WTC11 (cell line): ENCODE results near the gene COL16A1. TPM values are rescaled to one million over a fixed set of nuclear protein-coding genes. Genes with fewer than 3 reads are reported as not detected.

Experiments
- ATAC-seq: fragments of 200-7000 bp; cut with Tn5 transposase; 2 replicates; pipeline ENCODE4 v1.10.0; 2021; ENCODE audit warnings: mild to moderate bottlenecking, moderate library complexity
- CTCF ChIA-PET: fragments of 300-600 bp; sonication (Branson Sonifier 250); formaldehyde crosslinking; loops from one replicate; lab custom pipeline; 2021; ENCODE audit warnings: antibody characterized with exemption; lab: Charles Lee
- POLR2A ChIA-PET: fragments of 350-600 bp; sonication (Branson Sonifier 250); formaldehyde crosslinking; loops from one replicate; lab custom pipeline; 2021; ENCODE audit warnings: antibody characterized with exemption; lab: Charles Lee
- DNase-seq: peaks from one replicate; pipeline ENCODE4 v3.0.0; 2021; ENCODE audit warnings: low spot score
- H3K27ac Mint-ChIP-seq: 2 replicates; pipeline ENCODE4 v1.8.0; 2021; ENCODE audit warnings: mixed read lengths
- H3K27me3 Mint-ChIP-seq: 2 replicates; pipeline ENCODE4 v1.8.0; 2021; ENCODE audit warnings: low read depth, mild to moderate bottlenecking, moderate library complexity, mixed read lengths
- H3K36me3 Mint-ChIP-seq: 2 replicates; pipeline ENCODE4 v1.8.0; 2021; ENCODE audit warnings: mixed read lengths
- H3K4me1 Mint-ChIP-seq: 2 replicates; pipeline ENCODE4 v1.8.0; 2022; ENCODE audit warnings: mixed read lengths
- H3K4me3 Mint-ChIP-seq: 2 replicates; pipeline ENCODE4 v1.8.0; 2021; ENCODE audit warnings: mild to moderate bottlenecking, moderate library complexity, mixed read lengths
- H3K9me3 Mint-ChIP-seq: 2 replicates; pipeline ENCODE4 v1.8.0; 2021; ENCODE audit warnings: mixed read lengths
- AFF4 ChIP-seq: sonication (generic); formaldehyde crosslinking; IDR thresholded peaks from 2 replicates; pipeline ENCODE4 v1.8.1; 2023; ENCODE audit warnings: mild to moderate bottlenecking, missing genetic modification reagents, borderline replicate concordance
- E2F4 ChIP-seq: sonication (generic); formaldehyde crosslinking; IDR thresholded peaks from 2 replicates; pipeline ENCODE4 v1.8.1; 2022; ENCODE audit warnings: low read depth, mild to moderate bottlenecking, moderate library complexity, missing genetic modification reagents, borderline replicate concordance
- IRF1 ChIP-seq: sonication (generic); formaldehyde crosslinking; IDR thresholded peaks from 2 replicates; pipeline ENCODE4 v1.8.0; 2023; ENCODE audit warnings: missing genetic modification reagents
- IRF2 ChIP-seq: sonication (generic); formaldehyde crosslinking; IDR thresholded peaks from 2 replicates; pipeline ENCODE4 v1.8.0; 2022; ENCODE audit warnings: low read depth, missing genetic modification reagents, borderline replicate concordance
- MYBL2 ChIP-seq: sonication (generic); formaldehyde crosslinking; IDR thresholded peaks from 2 replicates; pipeline ENCODE4 v1.8.1; 2023; ENCODE audit warnings: mild to moderate bottlenecking, moderate library complexity, missing genetic modification reagents
- NR1H2 ChIP-seq: sonication (generic); formaldehyde crosslinking; IDR thresholded peaks from 2 replicates; pipeline ENCODE4 v1.9.0; 2021; ENCODE audit warnings: mild to moderate bottlenecking, moderate library complexity, missing genetic modification reagents
- RORB ChIP-seq: fragments of 250-450 bp; sonication (Bioruptor Pico); IDR thresholded peaks from 2 replicates; pipeline ENCODE4 v1.9.0; 2021; ENCODE audit warnings: mild to moderate bottlenecking
- STAT6 ChIP-seq: sonication (generic); formaldehyde crosslinking; conservative IDR thresholded peaks from 2 replicates; pipeline ENCODE4 v1.8.1; 2023; ENCODE audit warnings: mild to moderate bottlenecking, low read depth, missing genetic modification reagents, moderate library complexity
- TCF7 ChIP-seq: sonication (generic); formaldehyde crosslinking; IDR thresholded peaks from 2 replicates; pipeline ENCODE4 v1.8.0; 2022; ENCODE audit warnings: mild to moderate bottlenecking, low read depth, missing genetic modification reagents, moderate library complexity
- ZNF121 ChIP-seq: sonication (generic); formaldehyde crosslinking; IDR thresholded peaks from 2 replicates; pipeline ENCODE4 v1.8.0; 2023; ENCODE audit warnings: missing genetic modification reagents
- ZNF317 ChIP-seq: sonication (generic); formaldehyde crosslinking; IDR thresholded peaks from 2 replicates; pipeline ENCODE4 v1.8.1; 2023; ENCODE audit warnings: low read depth, mild to moderate bottlenecking, moderate library complexity, missing genetic modification reagents, borderline replicate concordance
- total RNA-seq: library from RNA; stranded (reverse); gene quantifications from 3 replicates; pipeline ENCODE4 v1.2.3, GENCODE V29; 2021
- TF ChIP-seq, protein P1 (sequence below): fragments of 250-450 bp; sonication (Bioruptor Pico); conservative IDR thresholded peaks from 2 replicates; pipeline ENCODE4 v1.9.0; 2021; ENCODE audit warnings: mild to moderate bottlenecking
- TF ChIP-seq, protein P2 (sequence below): sonication (generic); formaldehyde crosslinking; IDR thresholded peaks from 2 replicates; pipeline ENCODE4 v1.8.1; 2023; ENCODE audit warnings: mild to moderate bottlenecking, missing genetic modification reagents
- TF ChIP-seq, protein P3 (sequence below): fragments of 250-450 bp; sonication (Bioruptor Pico); IDR thresholded peaks from 2 replicates; pipeline ENCODE4 v1.9.0; 2021; ENCODE audit warnings: mild to moderate bottlenecking

Gene COL16A1
- total RNA-seq, 1 experiment from 2014 or later: 8.8 TPM

DNA sequence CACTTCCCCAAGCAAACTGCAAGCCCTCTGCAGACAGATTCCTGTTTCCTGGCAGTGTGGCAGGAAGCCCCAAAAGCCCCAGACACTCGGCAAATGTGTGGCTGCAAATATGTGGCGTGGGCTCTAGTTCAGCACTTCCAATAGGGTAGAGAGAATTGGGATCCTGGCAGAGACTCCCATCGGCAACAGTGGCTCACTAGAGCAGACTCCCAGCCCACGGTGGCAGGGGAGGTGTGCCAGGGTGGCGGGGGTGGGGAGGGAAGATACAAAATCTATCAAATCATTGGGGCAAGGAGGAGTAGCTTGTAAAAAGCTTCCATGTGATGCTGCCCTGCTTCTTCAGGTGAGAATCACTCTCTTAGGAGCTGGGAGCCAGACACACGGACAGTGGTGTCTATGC lies 25.9 kb downstream of the COL16A1 start (continued):
- no peak for TF ChIP-seq AFF4 (CRISPR knock-in tag)
- no peak for TF ChIP-seq IRF2 (CRISPR knock-in tag)
- TF ChIP-seq ZNF317 (CRISPR knock-in tag): no peak
- no peak for TF ChIP-seq NR1H2 (CRISPR knock-in tag)
- TF ChIP-seq, all 79 proteins: peak for 0

DNA sequence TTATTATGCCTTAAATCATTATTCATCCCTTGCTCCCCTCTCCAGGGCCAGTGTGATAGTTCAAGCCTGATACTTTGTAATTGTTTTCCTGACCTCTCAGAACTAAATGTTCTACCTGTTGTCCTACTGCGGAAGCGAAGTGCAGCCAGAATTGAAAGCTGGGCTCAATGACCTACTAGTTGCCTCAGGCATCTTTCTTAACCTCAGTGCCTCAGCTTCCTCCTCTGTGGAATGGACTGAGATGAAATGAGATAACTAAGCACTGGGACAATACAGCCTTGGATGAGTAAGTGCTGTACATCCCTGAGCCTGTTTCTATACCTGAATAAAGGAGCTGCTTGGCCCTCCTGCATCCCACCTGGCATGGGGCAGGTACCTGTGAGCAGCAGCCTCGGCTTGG lies 26.4 kb downstream of the COL16A1 start:
- POLR2A ChIA-PET: no interaction called here
- CTCF ChIA-PET: interaction anchor here (0.7 to 4.4 kb wide), 8 partner anchors 12 to 138 kb away, joined by 3 to 21 read pairs (median 4); partner anchors contain the start of genes COL16A1 and SPOCD1
- Mint-ChIP-seq H3K9me3 (no peaks in the 10 kb centered on the region), H3K4me3 (no peak overlapping the region), H3K4me1 (no peaks in the 10 kb centered on the region), H3K36me3 (no peaks in the 10 kb centered on the region), H3K27me3 (no peaks in the 10 kb centered on the region), H3K27ac (no peak overlapping the region; the same call in 1 of the 2 replicates)
- DNase-seq (no peak), ATAC-seq (no peak)
- TF ChIP-seq, protein P1, sequence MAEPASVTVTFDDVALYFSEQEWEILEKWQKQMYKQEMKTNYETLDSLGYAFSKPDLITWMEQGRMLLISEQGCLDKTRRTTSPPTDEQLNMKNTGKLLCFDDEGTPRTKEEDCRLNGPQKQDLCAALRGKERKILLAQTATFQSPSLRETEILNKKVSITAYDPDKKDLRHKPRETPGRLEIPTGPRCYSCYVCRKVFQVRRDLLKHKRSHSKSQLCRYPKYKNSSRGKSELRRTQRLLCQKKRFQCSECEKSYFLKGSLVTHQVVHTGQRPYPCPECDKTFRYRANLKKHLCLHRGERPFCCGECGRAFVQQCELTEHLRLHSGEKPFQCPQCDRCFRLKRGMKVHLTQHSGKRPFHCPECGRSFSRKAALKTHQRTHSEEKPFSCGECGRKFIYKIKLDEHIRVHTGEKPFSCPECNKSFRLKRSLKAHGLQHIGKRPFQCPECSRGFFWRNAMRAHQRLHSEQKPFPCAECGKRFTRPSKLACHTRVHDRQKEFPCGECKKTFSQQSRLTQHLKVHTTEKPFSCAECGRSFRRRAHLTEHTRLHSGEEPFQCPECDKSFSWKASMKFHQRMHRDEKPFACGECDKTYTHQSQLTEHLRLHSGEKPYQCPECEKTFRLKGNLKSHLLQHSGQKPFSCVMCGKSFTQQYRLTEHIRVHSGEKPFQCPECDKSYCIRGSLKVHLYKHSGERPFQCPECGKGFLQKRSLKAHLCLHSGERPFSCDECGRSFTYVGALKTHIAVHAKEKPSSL: no peak
- TF ChIP-seq E2F4 (CRISPR knock-in tag): no peak
- TF ChIP-seq RORB (CRISPR knock-in tag): no peak
- TF ChIP-seq ZNF121 (CRISPR knock-in tag): no peak
- no peak for TF ChIP-seq STAT6 (CRISPR knock-in tag)
- TF ChIP-seq AFF4 (CRISPR knock-in tag): no peak
- no peak for TF ChIP-seq MYBL2
- TF ChIP-seq TCF7: no peak
- TF ChIP-seq, protein P2, sequence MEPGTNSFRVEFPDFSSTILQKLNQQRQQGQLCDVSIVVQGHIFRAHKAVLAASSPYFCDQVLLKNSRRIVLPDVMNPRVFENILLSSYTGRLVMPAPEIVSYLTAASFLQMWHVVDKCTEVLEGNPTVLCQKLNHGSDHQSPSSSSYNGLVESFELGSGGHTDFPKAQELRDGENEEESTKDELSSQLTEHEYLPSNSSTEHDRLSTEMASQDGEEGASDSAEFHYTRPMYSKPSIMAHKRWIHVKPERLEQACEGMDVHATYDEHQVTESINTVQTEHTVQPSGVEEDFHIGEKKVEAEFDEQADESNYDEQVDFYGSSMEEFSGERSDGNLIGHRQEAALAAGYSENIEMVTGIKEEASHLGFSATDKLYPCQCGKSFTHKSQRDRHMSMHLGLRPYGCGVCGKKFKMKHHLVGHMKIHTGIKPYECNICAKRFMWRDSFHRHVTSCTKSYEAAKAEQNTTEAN (CRISPR knock-in tag): no peak
- TF ChIP-seq, protein P3, sequence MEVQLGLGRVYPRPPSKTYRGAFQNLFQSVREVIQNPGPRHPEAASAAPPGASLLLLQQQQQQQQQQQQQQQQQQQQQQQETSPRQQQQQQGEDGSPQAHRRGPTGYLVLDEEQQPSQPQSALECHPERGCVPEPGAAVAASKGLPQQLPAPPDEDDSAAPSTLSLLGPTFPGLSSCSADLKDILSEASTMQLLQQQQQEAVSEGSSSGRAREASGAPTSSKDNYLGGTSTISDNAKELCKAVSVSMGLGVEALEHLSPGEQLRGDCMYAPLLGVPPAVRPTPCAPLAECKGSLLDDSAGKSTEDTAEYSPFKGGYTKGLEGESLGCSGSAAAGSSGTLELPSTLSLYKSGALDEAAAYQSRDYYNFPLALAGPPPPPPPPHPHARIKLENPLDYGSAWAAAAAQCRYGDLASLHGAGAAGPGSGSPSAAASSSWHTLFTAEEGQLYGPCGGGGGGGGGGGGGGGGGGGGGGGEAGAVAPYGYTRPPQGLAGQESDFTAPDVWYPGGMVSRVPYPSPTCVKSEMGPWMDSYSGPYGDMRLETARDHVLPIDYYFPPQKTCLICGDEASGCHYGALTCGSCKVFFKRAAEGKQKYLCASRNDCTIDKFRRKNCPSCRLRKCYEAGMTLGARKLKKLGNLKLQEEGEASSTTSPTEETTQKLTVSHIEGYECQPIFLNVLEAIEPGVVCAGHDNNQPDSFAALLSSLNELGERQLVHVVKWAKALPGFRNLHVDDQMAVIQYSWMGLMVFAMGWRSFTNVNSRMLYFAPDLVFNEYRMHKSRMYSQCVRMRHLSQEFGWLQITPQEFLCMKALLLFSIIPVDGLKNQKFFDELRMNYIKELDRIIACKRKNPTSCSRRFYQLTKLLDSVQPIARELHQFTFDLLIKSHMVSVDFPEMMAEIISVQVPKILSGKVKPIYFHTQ (CRISPR knock-in tag): no peak
- TF ChIP-seq IRF1 (CRISPR knock-in tag): no peak
